ENCODE measurements around the gene SETD9.

Gene SETD9

DNA sequence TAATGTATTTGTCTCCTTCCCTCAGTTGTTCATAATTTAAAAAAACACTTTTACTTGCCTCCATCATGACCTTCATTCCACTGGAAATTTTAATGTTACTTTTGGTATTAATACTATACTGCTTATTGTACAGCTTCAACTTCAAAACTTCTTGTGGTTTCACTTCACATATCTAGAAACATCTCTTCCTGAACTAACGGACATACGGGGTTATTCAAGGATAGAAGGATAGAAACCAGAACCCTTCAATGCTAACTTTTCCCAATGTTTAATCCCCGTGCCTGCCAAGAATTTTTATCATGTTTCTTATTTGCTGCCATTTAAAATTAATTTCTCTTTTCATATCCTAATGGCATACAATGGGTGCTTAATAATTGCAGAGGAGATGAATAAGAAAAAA is 36.3 kb upstream of the SETD9 start:
- TF ChIP-seq FOXP2 (optimal IDR thresholded peaks at IDR 0.05; ENCODE audit: borderline replicate concordance, extremely low read depth, extremely low read length, insufficient read depth): no peak
- TF ChIP-seq TAF1 (IDR thresholded peaks at IDR 0.05; ENCODE audit: borderline replicate concordance, insufficient read depth, low read length): no peak
- TF ChIP-seq SIN3A (IDR thresholded peaks at IDR 0.05; ENCODE audit: borderline replicate concordance, insufficient read depth, low read length): no peak
- no peak for TF ChIP-seq POLR2AphosphoS5 (IDR thresholded peaks at IDR 0.05; ENCODE audit: low read depth, low read length)
- TF ChIP-seq, protein P1, sequence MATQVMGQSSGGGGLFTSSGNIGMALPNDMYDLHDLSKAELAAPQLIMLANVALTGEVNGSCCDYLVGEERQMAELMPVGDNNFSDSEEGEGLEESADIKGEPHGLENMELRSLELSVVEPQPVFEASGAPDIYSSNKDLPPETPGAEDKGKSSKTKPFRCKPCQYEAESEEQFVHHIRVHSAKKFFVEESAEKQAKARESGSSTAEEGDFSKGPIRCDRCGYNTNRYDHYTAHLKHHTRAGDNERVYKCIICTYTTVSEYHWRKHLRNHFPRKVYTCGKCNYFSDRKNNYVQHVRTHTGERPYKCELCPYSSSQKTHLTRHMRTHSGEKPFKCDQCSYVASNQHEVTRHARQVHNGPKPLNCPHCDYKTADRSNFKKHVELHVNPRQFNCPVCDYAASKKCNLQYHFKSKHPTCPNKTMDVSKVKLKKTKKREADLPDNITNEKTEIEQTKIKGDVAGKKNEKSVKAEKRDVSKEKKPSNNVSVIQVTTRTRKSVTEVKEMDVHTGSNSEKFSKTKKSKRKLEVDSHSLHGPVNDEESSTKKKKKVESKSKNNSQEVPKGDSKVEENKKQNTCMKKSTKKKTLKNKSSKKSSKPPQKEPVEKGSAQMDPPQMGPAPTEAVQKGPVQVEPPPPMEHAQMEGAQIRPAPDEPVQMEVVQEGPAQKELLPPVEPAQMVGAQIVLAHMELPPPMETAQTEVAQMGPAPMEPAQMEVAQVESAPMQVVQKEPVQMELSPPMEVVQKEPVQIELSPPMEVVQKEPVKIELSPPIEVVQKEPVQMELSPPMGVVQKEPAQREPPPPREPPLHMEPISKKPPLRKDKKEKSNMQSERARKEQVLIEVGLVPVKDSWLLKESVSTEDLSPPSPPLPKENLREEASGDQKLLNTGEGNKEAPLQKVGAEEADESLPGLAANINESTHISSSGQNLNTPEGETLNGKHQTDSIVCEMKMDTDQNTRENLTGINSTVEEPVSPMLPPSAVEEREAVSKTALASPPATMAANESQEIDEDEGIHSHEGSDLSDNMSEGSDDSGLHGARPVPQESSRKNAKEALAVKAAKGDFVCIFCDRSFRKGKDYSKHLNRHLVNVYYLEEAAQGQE (IDR thresholded peaks at IDR 0.05; ENCODE audit: insufficient read depth in 1 of 2, low read depth in 2 of 2, low read length in 2 of 2): no peak

DNA sequence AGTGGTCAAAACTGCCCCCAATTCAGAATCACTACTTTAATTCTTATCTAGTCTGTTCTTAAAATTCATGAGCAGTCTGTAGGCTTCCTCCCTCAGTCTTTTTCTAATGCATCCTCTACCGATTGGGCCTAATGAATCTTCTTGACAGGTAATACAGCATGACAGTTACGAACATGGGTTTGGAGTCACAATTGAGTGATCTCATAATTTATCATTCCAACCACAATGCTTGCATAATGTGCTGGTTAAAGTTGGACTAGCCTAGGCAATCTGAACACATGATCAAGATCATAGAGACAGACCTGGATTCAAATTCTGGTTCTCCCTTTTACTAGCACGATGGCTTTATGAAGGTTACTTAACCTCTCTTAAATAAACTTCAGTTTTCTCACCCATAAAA is 33.1 kb upstream of the SETD9 start:
- TF ChIP-seq, protein P1 (IDR thresholded peaks at IDR 0.05; ENCODE audit: insufficient read depth in 1 of 2, low read depth in 2 of 2, low read length in 2 of 2): no peak
- TF ChIP-seq FOXP2 (optimal IDR thresholded peaks at IDR 0.05; ENCODE audit: borderline replicate concordance, extremely low read depth, extremely low read length, insufficient read depth): no peak
- TF ChIP-seq POLR2AphosphoS5 (IDR thresholded peaks at IDR 0.05; ENCODE audit: low read depth, low read length): no peak
- TF ChIP-seq TAF1 (IDR thresholded peaks at IDR 0.05; ENCODE audit: borderline replicate concordance, insufficient read depth, low read length): no peak
- TF ChIP-seq SIN3A (IDR thresholded peaks at IDR 0.05; ENCODE audit: borderline replicate concordance, insufficient read depth, low read length): no peak

DNA sequence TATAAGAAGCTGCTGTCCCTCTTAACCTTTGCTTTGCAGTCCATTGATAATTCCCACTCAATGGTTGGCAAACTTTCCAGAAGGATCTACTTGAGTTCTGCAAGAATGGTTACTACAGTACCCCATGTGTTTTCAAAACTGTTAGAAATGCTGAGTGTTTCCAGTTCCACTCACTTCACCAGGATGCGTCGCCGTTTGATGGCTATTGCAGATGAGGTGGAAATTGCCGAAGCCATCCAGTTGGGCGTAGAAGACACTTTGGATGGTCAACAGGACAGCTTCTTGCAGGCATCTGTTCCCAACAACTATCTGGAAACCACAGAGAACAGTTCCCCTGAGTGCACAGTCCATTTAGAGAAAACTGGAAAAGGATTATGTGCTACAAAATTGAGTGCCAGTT is 27.8 kb upstream of the SETD9 start:
- TF ChIP-seq, protein P1 (IDR thresholded peaks at IDR 0.05; ENCODE audit: insufficient read depth in 1 of 2, low read depth in 2 of 2, low read length in 2 of 2): no peak
- TF ChIP-seq POLR2AphosphoS5 (IDR thresholded peaks at IDR 0.05; ENCODE audit: low read depth, low read length) (no peak), SIN3A (IDR thresholded peaks at IDR 0.05; ENCODE audit: borderline replicate concordance, insufficient read depth, low read length) (no peak), TAF1 (IDR thresholded peaks at IDR 0.05; ENCODE audit: borderline replicate concordance, insufficient read depth, low read length) (no peak), FOXP2 (optimal IDR thresholded peaks at IDR 0.05; ENCODE audit: borderline replicate concordance, extremely low read depth, extremely low read length, insufficient read depth) (no peak)

DNA sequence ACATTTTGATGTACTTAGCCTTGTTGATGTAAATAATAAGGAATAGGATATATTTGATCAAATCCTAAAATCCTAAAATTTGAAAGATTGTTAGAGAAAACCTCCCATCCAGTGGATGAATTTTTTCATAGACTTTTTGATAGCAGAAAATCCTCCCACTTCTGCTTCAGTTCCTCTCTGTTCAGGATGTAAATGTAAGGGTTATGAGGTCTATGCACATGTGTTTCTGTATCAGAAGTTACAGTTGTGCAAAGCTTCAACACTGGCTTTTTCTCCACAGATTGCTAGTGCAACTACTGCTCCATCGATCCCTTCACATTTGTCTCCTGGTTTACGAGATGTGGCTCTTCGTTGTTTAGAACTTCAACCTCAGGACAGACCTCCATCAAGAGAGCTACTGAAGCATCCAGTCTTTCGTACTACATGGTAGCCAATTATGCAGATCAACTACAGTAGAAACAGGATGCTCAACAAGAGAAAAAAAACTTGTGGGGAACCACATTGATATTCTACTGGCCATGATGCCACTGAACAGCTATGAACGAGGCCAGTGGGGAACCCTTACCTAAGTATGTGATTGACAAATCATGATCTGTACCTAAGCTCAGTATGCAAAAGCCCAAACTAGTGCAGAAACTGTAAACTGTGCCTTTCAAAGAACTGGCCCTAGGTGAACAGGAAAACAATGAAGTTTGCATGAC is 16.0 kb upstream of the SETD9 start:
- TF ChIP-seq SIN3A (IDR thresholded peaks at IDR 0.05; ENCODE audit: borderline replicate concordance, insufficient read depth, low read length): no peak
- TF ChIP-seq, protein P1 (IDR thresholded peaks at IDR 0.05; ENCODE audit: insufficient read depth in 1 of 2, low read depth in 2 of 2, low read length in 2 of 2): no peak
- TF ChIP-seq FOXP2 (optimal IDR thresholded peaks at IDR 0.05; ENCODE audit: borderline replicate concordance, extremely low read depth, extremely low read length, insufficient read depth): no peak
- TF ChIP-seq TAF1 (IDR thresholded peaks at IDR 0.05; ENCODE audit: borderline replicate concordance, insufficient read depth, low read length): no peak
- no peak for TF ChIP-seq POLR2AphosphoS5 (IDR thresholded peaks at IDR 0.05; ENCODE audit: low read depth, low read length)

Data from PFSK-1 (cell line).